NOMO-1 treated with DMSO at 0.1 percent for 48 hours (cell line): ENCODE measurements around the gene ZNF367.
A peak's percentile ranks its signal among the peaks of the same experiment; 100 is the strongest.

ENCODE experiments used
- DNase-seq: peaks from one replicate; lab custom pipeline; 2025; ENCODE audit not compliant: unreplicated experiment; lab: John Stamatoyannopoulos, UW

Gene ZNF367

DNA sequence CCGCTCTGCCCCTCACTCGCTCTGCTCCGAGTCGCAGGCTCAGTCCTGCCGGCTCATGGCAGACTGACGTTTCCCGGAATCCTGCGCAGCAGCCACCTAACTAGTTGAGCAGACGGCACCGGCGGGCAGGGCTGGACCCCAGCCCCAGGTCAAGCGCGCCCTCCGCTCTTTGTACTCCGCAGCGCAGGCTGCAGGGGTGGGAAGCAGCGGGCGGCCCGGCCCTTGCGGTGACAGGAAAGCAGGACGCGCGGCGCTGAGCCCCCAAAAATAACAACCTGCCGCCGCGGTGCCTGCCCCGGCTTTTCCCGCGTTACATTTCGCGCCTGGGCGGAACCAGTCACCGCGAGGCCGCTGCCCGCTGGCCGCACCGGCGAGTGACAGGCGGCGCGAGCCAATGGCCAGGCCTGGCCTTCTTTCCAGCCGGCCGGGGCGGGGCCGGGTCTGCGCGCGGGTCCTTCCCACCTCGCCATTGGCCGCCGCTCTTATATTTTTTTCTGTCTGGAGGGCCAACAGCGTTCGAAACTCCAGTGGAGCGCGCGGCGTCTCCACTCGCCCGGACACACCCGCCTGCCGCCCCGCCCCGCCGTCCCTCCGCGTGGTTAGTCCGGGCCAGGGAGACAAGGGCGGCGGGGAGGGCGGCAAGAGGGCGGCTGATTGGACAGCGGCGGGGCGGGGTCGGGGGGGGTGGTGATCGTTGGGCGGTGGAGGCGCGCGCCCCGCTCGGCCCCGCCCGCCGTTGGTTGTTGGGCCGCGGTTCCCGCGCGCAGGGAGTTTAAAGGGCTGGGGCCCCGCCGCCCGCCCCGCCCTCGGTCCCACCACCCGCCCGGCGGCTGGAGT lies at the start of gene ZNF367:
Gene ZNF367 (minus strand): TSS at position 288 of the 837 bp plus-strand sequence. CDS start 338 bp downstream, outside the sequence.
- peak; percentile 97 for DNase-seq

- DNase-seq, result no peak
These were observed 49.6 kb upstream of the ZNF367 start for GRCh38 chr9:96467784-96468183.

- no peak for DNase-seq
These were observed 46.3 kb upstream of the ZNF367 start for GRCh38 chr9:96464426-96464825.

DNA sequence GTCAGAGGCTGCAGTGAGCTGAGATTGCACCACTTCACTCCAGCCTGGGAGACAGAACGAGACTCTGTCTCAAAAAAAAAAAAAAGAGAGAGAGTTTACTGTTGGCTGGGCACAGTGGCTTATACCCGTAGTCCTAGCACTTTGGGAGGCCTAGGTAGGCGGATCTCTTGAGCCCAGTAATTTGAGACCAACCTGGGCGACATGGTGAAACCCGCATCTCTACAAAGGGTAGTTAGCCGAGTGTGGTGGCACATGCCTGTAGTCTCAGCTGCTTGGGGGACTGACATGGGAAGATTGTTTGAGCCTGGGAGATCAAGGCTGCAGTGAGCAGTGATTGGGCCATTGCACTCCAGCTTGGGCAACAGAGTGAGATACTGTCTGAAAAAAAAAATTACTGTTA lies 44.4 kb upstream of the ZNF367 start:
- no peak for DNase-seq

GRCh38 chr9:96461336-96461735 lies 43.2 kb upstream of the ZNF367 start:
- DNase-seq, result no peak

GRCh38 chr9:96460882-96461281 lies 42.7 kb upstream of the ZNF367 start:
- DNase-seq, result no peak

DNA sequence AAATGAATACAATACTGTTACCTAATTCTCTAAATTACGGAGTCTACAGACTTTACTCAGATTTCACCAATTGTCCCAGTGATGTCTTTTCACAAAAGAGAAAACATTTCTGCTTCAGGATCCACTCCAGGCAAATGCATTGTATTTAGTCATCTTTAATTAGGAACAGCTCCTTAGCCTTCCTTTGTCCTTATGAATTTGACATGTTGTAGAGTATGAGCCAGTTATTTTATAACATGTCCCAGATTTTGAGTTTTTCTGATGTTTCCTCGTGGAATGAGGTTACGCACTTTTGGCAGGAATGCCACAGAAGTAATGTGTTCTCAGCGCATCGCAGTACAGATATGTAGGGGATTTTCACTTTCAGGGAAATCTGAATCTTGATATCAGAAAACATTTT lies 42.3 kb upstream of the ZNF367 start:
- no peak for DNase-seq

DNA sequence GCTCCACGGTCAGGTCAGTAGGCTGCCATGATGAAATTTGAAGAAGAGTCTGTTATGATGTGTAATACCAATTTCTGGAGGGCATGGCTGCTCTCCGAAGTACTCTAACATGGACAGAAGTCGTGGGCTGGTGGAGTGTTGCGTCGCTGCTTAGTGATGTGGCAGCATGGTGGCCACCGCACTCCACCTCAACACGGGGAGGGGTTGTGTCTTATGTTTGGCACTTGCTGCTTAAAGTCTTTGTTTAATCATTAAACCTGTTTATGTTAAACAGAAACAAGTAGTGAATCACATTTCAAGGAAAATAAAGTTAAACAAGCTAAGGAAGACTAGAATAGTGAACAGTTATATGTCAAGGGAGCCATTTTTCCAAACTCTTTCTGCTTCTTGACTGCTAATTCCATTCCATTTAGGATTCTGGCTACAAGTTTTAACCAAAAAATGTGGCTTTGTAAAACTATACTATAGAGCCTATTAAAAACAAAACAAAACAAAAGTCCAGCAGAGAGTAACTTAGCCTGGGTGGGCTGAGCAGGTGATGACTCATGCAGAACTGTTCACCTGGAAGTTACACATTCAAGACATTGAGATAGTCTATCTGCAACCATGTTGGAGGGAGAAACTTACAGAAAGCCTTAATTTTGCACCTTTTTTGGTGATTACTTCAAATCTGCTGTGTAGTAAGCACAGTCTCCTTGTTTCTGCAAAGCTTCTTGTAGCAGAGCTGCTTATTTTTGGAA lies 41.3 kb upstream of the ZNF367 start:
- no peak for DNase-seq

DNA sequence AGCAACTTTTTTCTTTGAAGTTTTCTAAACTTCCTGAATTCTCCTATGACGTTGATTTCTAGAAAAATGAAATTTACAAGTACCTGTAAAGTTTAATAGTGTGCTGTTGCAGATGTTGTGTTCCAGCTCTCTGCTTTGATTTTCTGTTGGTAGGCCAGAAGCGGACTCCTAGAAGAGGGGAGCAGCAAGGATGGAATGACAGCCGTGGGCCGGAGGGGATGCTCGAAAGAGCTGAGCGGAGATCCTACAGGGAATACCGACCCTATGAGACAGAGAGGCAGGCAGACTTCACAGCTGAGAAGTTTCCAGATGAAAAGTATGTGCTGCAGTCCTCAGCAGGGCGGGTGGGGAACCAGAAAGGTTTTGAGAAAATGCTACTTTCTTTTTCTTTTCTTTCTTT lies 40.1 kb upstream of the ZNF367 start:
- no peak for DNase-seq

GRCh38 chr9:96457266-96457665 lies 39.1 kb upstream of the ZNF367 start:
- no peak for DNase-seq

DNA sequence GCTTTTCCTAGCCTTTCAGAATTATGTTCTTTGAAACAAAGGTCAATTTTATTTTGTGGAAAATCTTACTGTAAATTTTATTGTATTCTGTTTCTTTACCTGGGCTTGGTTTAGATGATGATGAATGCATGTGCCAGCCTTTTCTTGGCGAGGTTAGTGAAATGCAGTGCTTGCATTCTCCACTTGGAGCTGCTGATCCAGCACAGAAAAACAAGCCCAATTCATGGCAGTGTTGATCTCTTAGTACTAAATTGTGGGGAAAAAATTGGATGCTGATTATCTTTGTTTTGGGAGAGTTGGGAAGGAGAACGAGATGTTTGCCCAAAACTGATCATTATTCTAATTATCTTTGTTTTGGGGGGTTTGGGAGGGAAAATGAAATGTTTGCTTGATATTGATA lies 35.5 kb upstream of the ZNF367 start:
- no peak for DNase-seq

DNA sequence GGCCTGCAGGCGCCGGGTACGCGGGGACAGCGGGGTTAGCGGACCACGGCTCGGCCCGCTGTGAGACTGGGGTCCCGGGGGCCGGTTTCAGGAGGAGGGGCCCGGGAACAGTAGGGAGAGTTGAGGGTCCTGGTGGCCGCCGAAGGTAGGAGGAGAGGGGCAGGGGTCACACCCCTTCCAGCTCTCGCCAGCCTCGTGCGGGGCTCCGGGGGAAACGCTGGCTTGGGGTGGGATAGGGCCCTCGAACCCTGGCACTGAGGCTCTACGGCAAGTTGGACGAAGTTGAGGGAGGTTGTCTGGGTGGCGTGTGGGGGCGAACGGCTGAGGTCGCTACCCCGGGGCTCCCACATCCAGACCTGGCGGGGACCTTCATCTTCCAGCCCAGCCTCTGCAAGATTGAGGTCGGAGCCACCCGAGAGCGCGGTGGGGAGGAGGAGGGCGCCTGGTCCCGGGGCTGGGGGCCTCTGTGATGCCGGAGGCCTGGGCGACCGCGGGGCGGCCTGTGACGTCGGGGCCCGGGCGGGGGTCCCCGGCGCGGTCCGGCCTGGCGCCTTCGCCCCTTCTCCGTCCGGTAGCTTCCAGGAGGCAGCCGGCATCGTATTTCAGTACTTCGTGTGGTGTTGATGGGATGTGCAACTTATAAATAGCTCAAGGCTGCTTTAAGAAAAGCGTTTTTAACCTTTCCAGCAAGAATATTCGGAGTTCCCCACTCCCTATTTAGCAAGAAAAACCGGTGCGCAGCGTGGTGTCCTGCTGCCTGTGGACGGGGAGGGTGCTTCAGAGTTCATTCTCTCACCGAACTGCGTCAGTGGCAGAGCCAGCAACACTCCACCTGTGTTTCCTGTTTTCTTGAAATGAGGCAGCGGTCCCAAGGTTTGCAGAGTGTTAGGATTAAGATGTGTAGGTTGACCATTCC lies 32.7 kb upstream of the ZNF367 start:
- DNase-seq, result no peak

GRCh38 chr9:96449845-96450612 lies 31.9 kb upstream of the ZNF367 start, which contains the start of gene HABP4:
Gene HABP4 (plus strand): TSS chr9:96450169. CDS start chr9:96450280, 111 bp downstream.
- DNase-seq, result peak; percentile 94

GRCh38 chr9:96449523-96449844 lies 31.3 kb upstream of the ZNF367 start:
- peak; percentile 63 for DNase-seq

DNA sequence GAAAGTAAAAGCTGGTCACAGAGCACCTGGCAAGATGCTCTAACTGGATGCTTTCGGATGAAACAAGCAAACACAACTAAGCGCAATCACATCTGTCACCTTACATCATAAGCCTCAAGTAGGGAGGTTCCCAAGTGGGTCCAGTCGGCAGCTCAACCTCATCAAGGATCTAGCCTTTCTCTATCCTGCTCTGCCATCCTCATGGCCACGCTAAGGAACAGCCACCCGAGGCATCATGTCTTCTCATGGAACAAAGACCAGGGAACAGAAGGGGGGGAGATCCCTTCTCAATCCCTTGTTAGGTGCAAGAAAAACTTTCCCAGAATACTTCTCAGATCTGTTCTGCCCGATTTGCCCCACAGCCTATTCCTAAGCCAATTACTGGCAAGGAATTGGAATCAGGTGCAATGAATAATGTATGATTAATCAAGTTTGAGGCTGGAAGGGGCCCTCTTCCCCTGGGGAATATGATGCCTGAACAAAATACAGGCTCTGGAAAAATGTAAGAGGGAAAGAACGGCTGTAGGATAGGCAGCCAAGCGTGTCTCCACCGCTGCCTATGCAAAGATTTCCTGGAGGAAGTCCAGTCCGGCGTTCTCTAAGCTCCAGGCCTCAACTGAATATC lies 30.5 kb upstream of the ZNF367 start:
- no peak for DNase-seq

- no peak for DNase-seq
These were observed 29.2 kb upstream of the ZNF367 start for GRCh38 chr9:96447406-96447805.

DNA sequence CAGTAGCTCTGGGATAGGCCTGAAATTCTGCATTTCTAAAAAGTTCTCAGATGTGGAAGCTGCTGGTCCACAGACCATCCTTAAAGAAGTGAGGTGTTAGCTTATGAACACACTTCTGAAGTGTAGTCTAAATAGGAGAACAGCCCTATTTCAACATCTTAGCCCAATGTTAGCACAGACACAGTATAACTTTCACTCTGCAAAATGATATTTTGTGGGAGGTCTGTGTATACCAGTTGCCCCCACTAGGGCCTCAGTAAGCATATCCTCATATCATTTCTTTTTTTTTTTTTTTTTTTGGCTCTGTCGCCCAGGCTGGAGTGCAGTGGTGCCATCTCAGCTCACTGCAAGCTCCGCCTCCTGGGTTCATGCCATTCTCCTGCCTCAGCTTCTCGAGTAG lies 24.3 kb upstream of the ZNF367 start:
- DNase-seq, result peak; percentile 71

DNA sequence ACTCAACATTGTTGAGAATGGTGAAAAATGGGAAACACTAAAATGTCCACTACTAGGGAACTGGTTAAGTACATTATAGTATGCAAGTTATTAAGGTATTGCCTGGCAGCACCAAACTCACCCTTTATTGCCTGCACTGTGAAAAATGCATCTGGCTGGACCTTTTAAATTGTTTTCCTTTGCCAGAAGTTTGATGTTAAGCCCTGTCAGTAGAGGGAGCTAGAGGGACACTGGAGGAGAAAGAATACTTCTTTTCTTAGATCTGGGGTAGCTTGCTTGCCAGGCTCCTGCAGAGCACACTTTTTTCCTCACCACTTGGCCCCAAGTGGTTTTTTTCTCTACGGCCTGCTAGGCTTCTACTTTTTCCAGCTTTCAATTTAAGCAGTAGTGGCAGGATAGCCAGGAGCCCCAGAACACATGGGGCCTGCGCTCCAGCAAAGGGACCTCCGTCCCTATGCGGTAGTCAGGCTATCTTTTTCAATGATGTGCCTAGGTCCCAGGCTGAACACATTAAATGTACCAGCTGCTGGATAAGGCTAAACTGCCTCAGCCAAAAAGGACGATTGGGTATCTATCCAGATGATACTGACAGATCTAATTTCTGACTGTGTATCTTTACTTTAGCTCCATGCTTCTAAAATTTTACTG lies 23.8 kb upstream of the ZNF367 start:
- DNase-seq, result peak; percentile 68

DNA sequence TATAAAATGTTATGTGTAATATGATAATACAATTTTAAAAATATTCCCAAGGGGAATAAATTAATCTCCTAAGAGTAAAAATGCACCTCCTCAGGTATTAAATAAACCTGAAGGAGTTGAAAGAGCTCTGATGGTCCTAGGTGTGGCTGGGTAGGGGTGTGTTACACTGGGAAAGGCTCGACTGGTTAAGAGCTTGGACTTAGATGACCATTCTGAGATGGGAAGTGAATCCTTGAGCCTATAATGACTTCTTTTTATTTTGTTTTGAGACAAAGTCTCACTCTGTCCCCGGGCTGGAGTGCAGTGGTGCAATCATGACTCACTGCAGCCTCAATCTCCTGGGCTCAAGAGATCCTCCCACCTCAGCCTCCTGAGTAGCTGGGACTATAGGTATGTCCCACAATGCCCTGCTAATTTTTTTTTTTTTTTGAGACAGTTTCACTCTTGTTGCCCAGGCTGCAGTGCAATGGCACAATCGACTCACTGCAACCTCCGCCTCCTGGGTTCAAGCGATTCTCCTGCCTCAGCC lies 22.6 kb upstream of the ZNF367 start:
- no peak for DNase-seq
